SU-DHL-6 (cell line): ENCODE measurements around the gene TMPO.

Experiments used
- H2AFZ ChIP-seq: fragments of 200-600 bp; sonication (generic); 2 replicates; pipeline ENCODE4 v1.6.1; 2014; ENCODE audit warnings: low read depth, mild to moderate bottlenecking, moderate library complexity, mixed read lengths, antibody characterized with exemption, low read length; ENCODE audit not compliant: severe bottlenecking
- H3F3A ChIP-seq: fragments of 200-600 bp; shearing (Covaris generic); 2 replicates; pipeline ENCODE4 v1.6.0; 2016; ENCODE audit warnings: antibody characterized with exemption, mild to moderate bottlenecking; ENCODE audit not compliant: insufficient read depth
- H3K27ac ChIP-seq: fragments of 200-600 bp; sonication (generic); 2 replicates; pipeline ENCODE4 v1.5.1; 2016; ENCODE audit warnings: low read depth, mild to moderate bottlenecking, low read length, moderate library complexity, mixed read lengths
- H3K27me3 ChIP-seq: fragments of 200-600 bp; sonication (generic), shearing (Covaris generic); 2 replicates; pipeline ENCODE4 v1.6.0; 2014; ENCODE audit warnings: mild to moderate bottlenecking, low read length
- H3K36me3 ChIP-seq: fragments of 200-600 bp; sonication (generic); 2 replicates; pipeline ENCODE4 v1.6.1; 2014; ENCODE audit warnings: mild to moderate bottlenecking, low read length, mixed read lengths
- H3K4me2 ChIP-seq: fragments of 300-600, 200-600 bp; shearing (Covaris generic), sonication (generic); 2 replicates; pipeline ENCODE4 v1.6.0; 2014; ENCODE audit warnings: low read length, low read depth, mild to moderate bottlenecking; ENCODE audit not compliant: poor library complexity, severe bottlenecking
- H3K4me3 ChIP-seq: fragments of 200-600 bp; sonication (generic); 2 replicates; pipeline ENCODE4 v1.5.1; 2014; ENCODE audit warnings: antibody characterized with exemption, low read length, mild to moderate bottlenecking, mixed read lengths; ENCODE audit not compliant: insufficient read depth, poor library complexity, severe bottlenecking
- H3K79me2 ChIP-seq: fragments of 200-600 bp; sonication (generic); 2 replicates; pipeline ENCODE4 v1.6.1; 2014; ENCODE audit warnings: mild to moderate bottlenecking, low read length, moderate library complexity; ENCODE audit not compliant: insufficient read depth
- H3K9ac ChIP-seq: fragments of 200-600 bp; sonication (generic); 2 replicates; pipeline ENCODE4 v1.7.0; 2014; ENCODE audit warnings: mild to moderate bottlenecking, low read length
- H3K9me2 ChIP-seq: fragments of 200-600 bp; sonication (generic); replicated peaks from 2 replicates; pipeline ENCODE4 v1.6.1; 2014; ENCODE audit warnings: low read length; ENCODE audit not compliant: insufficient read depth
- H3K9me3 ChIP-seq: fragments of 200-600 bp; sonication (generic); 2 replicates; pipeline ENCODE4 v1.6.1; 2014; ENCODE audit warnings: low read length, mixed read lengths; ENCODE audit not compliant: insufficient read depth
- H4K20me1 ChIP-seq: fragments of 200-600 bp; sonication (generic); 2 replicates; pipeline ENCODE4 v1.6.1; 2014; ENCODE audit warnings: low read depth, mild to moderate bottlenecking, antibody characterized with exemption, low read length, moderate library complexity, mixed read lengths
- CTCF ChIP-seq: fragments of 200-600 bp; sonication (generic); IDR thresholded peaks from one replicate; pipeline ENCODE4 v1.5.1; 2017; ENCODE audit warnings: antibody characterized with exemption, mild to moderate bottlenecking, low read length, moderate library complexity; ENCODE audit not compliant: insufficient read depth, poor library complexity, severe bottlenecking
- EZH2phosphoT487 ChIP-seq: fragments of 200-600 bp; sonication (generic), shearing (Covaris generic); conservative IDR thresholded peaks from 2 replicates; pipeline ENCODE4 v1.6.1; 2018; ENCODE audit warnings: mild to moderate bottlenecking, antibody characterized with exemption, low read length, moderate library complexity, mixed read lengths

Gene TMPO

GRCh38 chr12:98580695-98581094 is 65.3 kb downstream of the TMPO start:
- Histone ChIP-seq H3F3A (no peaks in the 10 kb centered on the region), H3K27me3 (no peaks in the 10 kb centered on the region), H3K9ac (no peak overlapping the region), H3K27ac (no peak overlapping the region), H3K9me2 (no peaks in the 10 kb centered on the region), H3K36me3 (no peaks in the 10 kb centered on the region), H3K4me2 (no peak overlapping the region), H3K4me3 (no peak overlapping the region), H4K20me1 (no peaks in the 10 kb centered on the region), H3K9me3 (no peaks in the 10 kb centered on the region), H3K79me2 (no peaks in the 10 kb centered on the region), H2AFZ (no peak overlapping the region)
- TF ChIP-seq EZH2phosphoT487 (no peak), CTCF (no peak)

GRCh38 chr12:98581101-98581500 is 65.7 kb downstream of the TMPO start:
- Histone ChIP-seq H3K9ac (no peak overlapping the region), H3K9me3 (no peaks in the 10 kb centered on the region), H3F3A (no peaks in the 10 kb centered on the region), H3K27me3 (no peaks in the 10 kb centered on the region), H2AFZ (no peak overlapping the region), H3K4me2 (no peak overlapping the region), H3K79me2 (no peaks in the 10 kb centered on the region), H3K4me3 (no peak overlapping the region), H3K36me3 (no peaks in the 10 kb centered on the region), H3K9me2 (no peaks in the 10 kb centered on the region), H4K20me1 (no peaks in the 10 kb centered on the region), H3K27ac (no peak overlapping the region)
- TF ChIP-seq CTCF, result no peak
- TF ChIP-seq EZH2phosphoT487, result no peak

GRCh38 chr12:98582093-98582492 is 66.7 kb downstream of the TMPO start:
- Histone ChIP-seq H3K9ac (no peak overlapping the region), H2AFZ (no peak overlapping the region), H3K4me3 (no peak overlapping the region), H3K4me2 (no peak overlapping the region), H3K9me2 (no peaks in the 10 kb centered on the region), H3K27ac (no peak overlapping the region), H3K27me3 (no peaks in the 10 kb centered on the region), H3K9me3 (no peaks in the 10 kb centered on the region), H4K20me1 (no peaks in the 10 kb centered on the region), H3F3A (no peaks in the 10 kb centered on the region), H3K36me3 (no peaks in the 10 kb centered on the region), H3K79me2 (no peaks in the 10 kb centered on the region)
- TF ChIP-seq CTCF, result no peak
- no peak for TF ChIP-seq EZH2phosphoT487
